BJ (cell line): ENCODE results near the gene TRAF3IP1. TPM values are rescaled to one million over a fixed set of nuclear protein-coding genes. Genes with fewer than 3 reads are reported as not detected.

Source experiments
- CTCF ChIA-PET: fragments of 350-600 bp; formaldehyde crosslinking; extraction: SDS; loops from one replicate; lab custom pipeline; 2021; ENCODE audit warnings: antibody characterized with exemption, inconsistent platforms; lab: Yijun Ruan, JAX
- POLR2A ChIA-PET: fragments of 300-600 bp; sonication (Branson Sonifier 250); formaldehyde crosslinking; extraction: SDS; loops from one replicate; lab custom pipeline; 2021; ENCODE audit warnings: antibody characterized with exemption; lab: Charles Lee
- DNase-seq: peaks from one replicate; pipeline ENCODE4 v3.0.0-alpha.2; 2011; ENCODE audit warnings: low read depth
- H3K27me3 ChIP-seq: 2 replicates; pipeline ENCODE4 v1.6.0; 2011; ENCODE audit warnings: low read length; ENCODE audit not compliant: control insufficient read depth, insufficient read depth
- H3K36me3 ChIP-seq: 2 replicates; pipeline ENCODE4 v1.5.1; 2011; ENCODE audit warnings: low read length; ENCODE audit not compliant: control insufficient read depth, insufficient read depth
- H3K4me3 ChIP-seq: 2 replicates; pipeline ENCODE4 v1.5.1; 2011; ENCODE audit warnings: low read depth, mild to moderate bottlenecking, control low read depth, low read length
- polyA plus RNA-seq: library from polyadenylated mRNA; depleted of rRNA; stranded (reverse); fragments of >200 nt; gene quantifications from 2 replicates; pipeline ENCODE4 v1.2.3, GENCODE V29; 2011
- TF ChIP-seq, protein P1 (sequence below): IDR thresholded peaks from 2 replicates; pipeline ENCODE4 v1.5.1; 2011; ENCODE audit warnings: low read depth, mild to moderate bottlenecking, control low read depth, inconsistent platforms, low read length, moderate library complexity; ENCODE audit not compliant: insufficient read depth

The TRAF3IP1 gene
- polyA plus RNA-seq, 1 experiment: 5.8 TPM

- TF ChIP-seq, protein P1, sequence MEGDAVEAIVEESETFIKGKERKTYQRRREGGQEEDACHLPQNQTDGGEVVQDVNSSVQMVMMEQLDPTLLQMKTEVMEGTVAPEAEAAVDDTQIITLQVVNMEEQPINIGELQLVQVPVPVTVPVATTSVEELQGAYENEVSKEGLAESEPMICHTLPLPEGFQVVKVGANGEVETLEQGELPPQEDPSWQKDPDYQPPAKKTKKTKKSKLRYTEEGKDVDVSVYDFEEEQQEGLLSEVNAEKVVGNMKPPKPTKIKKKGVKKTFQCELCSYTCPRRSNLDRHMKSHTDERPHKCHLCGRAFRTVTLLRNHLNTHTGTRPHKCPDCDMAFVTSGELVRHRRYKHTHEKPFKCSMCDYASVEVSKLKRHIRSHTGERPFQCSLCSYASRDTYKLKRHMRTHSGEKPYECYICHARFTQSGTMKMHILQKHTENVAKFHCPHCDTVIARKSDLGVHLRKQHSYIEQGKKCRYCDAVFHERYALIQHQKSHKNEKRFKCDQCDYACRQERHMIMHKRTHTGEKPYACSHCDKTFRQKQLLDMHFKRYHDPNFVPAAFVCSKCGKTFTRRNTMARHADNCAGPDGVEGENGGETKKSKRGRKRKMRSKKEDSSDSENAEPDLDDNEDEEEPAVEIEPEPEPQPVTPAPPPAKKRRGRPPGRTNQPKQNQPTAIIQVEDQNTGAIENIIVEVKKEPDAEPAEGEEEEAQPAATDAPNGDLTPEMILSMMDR: no peak
- H3K27me3 ChIP-seq: no peaks in the 10 kb centered on the region
- no peak overlapping the region for H3K4me3 ChIP-seq
- POLR2A ChIA-PET: no interaction called here
- CTCF ChIA-PET: interaction anchor here (0.6 to 1.7 kb wide), 4 partner anchors 81 to 409 kb away, joined by 3 to 7 read pairs (median 4); no protein-coding TSS in a partner anchor
- no peaks in the 10 kb centered on the region for H3K36me3 ChIP-seq
- DNase-seq: no peak
Measured at GRCh38 chr2:238376884-238377391, 56.6 kb downstream of the TRAF3IP1 start.

GRCh38 chr2:238378230-238379095 lies 58.1 kb downstream of the TRAF3IP1 start:
- DNase-seq: no peak
- Histone ChIP-seq H3K36me3 (no peaks in the 10 kb centered on the region), H3K4me3 (no peak overlapping the region), H3K27me3 (no peaks in the 10 kb centered on the region)
- ChIA-PET POLR2A (no interaction called here), CTCF (interaction anchor here (0.6 kb wide), 1 partner anchor 11 kb away, joined by 3 read pairs; no protein-coding TSS in a partner anchor)
- TF ChIP-seq, protein P1: no peak

- Histone ChIP-seq H3K36me3 (no peaks in the 10 kb centered on the region), H3K4me3 (no peak overlapping the region), H3K27me3 (no peaks in the 10 kb centered on the region)
- ChIA-PET CTCF (interaction anchor here (0.6 to 2.2 kb wide), 4 partner anchors 9 to 135 kb away, joined by 3 to 11 read pairs (median 3); no protein-coding TSS in a partner anchor), POLR2A (no interaction called here)
- no peak for DNase-seq
- TF ChIP-seq, protein P1: no peak
Measured at GRCh38 chr2:238379096-238379810, 58.9 kb downstream of the TRAF3IP1 start.

DNA sequence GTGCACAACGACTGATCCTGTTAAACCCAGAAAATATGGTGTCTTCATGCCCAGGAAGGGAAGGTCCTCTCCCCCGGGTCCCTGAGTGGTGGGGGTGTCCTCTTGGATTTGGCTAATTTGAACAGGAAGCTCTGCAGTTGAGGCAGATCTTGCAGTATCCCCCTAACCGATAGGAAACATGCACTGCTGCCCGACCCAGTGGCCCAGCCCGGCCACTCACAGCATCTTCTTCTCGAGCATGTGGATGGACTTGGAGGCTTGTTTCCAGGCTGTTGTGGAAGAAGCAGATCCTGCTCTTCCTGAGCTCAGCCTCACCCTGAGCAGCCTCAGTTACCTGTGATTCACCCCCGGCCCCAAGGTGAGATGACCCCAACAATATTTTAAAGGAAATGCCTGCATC lies 60.0 kb downstream of the TRAF3IP1 start:
- TF ChIP-seq, protein P1: no peak
- ChIA-PET POLR2A (no interaction called here), CTCF (interaction anchor here (1.2 to 2.2 kb wide), 3 partner anchors 10 to 134 kb away, joined by 3 to 11 read pairs (median 3); no protein-coding TSS in a partner anchor)
- Histone ChIP-seq H3K36me3 (no peaks in the 10 kb centered on the region), H3K4me3 (no peak overlapping the region), H3K27me3 (no peaks in the 10 kb centered on the region)
- no peak for DNase-seq
